Coronary artery (tissue), 2 donors: Measurements from ENCODE around the gene KAZN.

ENCODE experiments used
- DNase-seq: peaks from one replicate; pipeline ENCODE4 v3.0.0-alpha.2; 2017; ENCODE audit warnings: low spot score
- H3K27ac ChIP-seq, 2 donors: fragments of 200-600 bp; sonication (generic); one replicate each; pipeline ENCODE4 v1.5.1; 2016 to 2019
- H3K4me3 ChIP-seq: fragments of 200-600 bp; sonication (generic); 2 replicates; pipeline ENCODE4 v1.5.1; 2016; ENCODE audit warnings: mild to moderate bottlenecking, moderate library complexity
- TF ChIP-seq, protein P1 (sequence below): fragments of 200-600 bp; sonication (generic); IDR thresholded peaks from one replicate; pipeline ENCODE4 v1.5.1; 2019; ENCODE audit warnings: antibody characterized with exemption

Gene KAZN

DNA sequence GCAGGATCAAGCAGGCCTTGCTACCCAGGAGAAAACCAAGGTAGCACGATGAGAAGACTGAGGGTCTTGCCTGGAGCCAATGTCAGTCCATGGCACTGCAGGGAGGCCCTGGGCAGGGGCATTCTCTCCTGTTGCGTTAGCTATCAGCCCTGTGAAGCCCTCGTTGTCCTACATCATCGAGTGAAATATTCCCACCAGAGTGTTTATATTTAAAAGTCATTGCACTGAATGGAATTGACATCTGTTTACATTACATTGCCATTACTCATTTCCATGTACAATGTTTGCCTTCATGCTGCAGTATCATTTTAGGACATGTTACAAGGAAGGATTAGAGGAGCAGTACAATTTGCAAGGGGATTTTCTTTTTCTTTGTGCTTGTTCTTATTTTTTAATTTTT lies 243.9 kb downstream of the KAZN start:
- DNase-seq: no peak
- TF ChIP-seq, protein P1, sequence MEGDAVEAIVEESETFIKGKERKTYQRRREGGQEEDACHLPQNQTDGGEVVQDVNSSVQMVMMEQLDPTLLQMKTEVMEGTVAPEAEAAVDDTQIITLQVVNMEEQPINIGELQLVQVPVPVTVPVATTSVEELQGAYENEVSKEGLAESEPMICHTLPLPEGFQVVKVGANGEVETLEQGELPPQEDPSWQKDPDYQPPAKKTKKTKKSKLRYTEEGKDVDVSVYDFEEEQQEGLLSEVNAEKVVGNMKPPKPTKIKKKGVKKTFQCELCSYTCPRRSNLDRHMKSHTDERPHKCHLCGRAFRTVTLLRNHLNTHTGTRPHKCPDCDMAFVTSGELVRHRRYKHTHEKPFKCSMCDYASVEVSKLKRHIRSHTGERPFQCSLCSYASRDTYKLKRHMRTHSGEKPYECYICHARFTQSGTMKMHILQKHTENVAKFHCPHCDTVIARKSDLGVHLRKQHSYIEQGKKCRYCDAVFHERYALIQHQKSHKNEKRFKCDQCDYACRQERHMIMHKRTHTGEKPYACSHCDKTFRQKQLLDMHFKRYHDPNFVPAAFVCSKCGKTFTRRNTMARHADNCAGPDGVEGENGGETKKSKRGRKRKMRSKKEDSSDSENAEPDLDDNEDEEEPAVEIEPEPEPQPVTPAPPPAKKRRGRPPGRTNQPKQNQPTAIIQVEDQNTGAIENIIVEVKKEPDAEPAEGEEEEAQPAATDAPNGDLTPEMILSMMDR: no peak
- H3K27ac ChIP-seq: no peak overlapping the region
- no peak overlapping the region for H3K4me3 ChIP-seq

DNA sequence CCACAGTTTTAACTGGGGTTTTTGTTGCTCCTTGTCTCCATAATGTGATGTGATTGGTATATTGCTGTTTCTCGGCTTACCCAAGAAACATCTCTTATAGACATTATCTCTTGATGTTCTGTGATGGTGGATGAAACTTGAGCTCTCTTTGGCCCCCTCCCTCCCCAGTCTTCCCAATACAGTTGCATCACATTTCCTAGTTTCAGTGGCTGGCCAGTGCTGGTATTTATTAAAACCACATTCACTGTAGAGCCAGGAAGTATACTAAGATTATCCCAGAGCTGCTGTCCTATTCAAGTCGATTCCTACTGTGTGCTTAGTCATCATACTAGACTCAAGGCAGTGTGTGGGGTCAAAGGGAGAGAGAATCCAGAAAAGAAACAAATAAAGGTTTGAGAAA lies 244.4 kb downstream of the KAZN start:
- no peak overlapping the region for H3K27ac ChIP-seq

DNA sequence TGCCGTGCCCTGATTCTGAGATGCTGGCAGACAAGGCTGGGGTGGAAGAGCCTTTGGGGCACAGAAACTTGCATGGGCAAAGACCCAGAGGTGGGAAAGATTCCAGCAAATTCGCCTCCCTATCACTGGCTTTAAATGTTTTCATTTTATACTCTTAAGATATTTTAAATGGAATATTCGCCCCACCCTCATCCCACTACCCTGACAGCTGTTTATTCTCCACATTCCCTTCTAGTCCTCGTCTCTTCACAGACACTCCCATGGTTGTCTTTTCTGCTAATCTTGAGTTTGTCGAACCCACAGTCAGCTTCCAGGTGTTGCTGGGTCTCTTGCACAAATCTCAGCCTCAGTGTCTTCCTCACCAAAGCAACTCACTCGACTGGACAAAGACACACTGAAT lies 245.0 kb downstream of the KAZN start:
- H3K4me3 ChIP-seq: no peak overlapping the region
- no peak for DNase-seq
- TF ChIP-seq, protein P1: no peak
- H3K27ac ChIP-seq: no peak overlapping the region

More for the DNA sequence above, 244.4 kb downstream of the KAZN start:
- TF ChIP-seq, protein P1: no peak
- no peak for DNase-seq
- no peak overlapping the region for H3K4me3 ChIP-seq

DNA sequence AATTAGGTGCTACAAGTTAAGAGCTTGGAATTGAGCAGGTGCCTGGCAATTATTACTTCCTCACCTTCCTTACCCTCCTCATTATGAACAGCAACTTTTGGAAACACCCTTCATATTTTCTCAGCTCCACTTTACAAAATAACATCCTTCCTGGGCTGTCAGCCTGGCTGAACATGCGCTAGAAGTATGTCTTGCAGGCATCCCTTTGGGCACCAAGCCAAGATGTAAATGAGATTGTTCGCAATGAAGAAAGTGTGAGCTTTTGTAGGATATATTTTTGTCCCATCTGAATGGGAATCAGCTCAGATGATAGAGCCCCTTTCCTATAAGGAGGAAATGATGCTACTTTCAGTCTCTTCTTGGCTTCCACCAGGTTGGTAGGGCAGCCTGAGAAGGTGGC lies 245.9 kb downstream of the KAZN start:
- Histone ChIP-seq H3K27ac (no peak overlapping the region), H3K4me3 (no peak overlapping the region)
- DNase-seq: no peak
- TF ChIP-seq, protein P1: no peak

DNA sequence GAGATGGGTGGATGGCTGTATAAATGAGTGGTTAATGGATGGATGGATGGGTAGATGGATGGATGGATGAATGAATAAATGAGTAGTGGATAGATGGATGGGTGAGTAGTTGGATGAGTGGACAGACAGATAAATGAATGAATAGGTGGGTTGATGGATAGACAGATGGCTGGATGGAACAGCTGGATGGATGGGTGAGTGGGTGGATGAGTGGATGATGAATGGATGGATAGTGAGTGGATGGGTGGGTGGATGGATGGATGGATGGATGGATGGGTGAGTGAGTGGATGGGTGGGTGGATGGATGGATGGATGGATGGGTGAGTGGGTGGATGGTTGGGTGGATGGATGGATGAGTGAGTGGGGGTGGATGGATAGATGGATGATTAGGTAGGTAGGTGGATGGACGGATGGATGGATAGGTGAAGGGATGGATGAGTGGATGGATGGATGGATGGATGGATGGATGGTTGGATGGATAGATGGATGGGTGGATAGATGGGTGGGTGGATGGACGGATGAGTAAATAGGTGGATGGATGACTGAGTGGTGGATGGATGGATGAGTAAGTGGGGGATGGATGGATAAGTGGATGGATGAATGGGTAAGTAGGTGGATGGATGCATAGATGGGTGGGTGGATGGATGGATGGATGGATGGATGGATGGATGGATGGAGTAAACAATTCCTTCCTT lies 246.6 kb downstream of the KAZN start:
- TF ChIP-seq, protein P1: no peak
- no peak overlapping the region for H3K4me3 ChIP-seq
- no peak for DNase-seq
- H3K27ac ChIP-seq: no peak overlapping the region

DNA sequence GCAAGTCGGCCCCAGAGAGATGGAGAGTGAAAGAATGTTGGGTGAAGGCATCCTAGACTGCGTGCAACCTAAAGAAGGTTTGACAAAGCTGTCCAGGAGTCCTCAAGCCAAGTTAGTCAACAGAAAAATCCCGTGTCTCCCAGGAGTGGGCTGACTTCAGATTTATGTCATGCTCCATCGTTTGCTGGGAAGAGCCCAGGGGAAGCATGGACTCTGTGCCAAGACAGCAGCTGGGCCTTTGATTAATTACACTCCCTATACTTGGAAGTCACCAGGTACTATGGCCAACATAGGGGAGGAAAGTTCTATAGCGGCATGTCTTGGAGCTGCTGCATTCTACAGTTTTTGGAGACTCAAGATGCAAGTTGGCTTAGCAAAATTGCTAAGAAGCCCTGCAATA lies 247.4 kb downstream of the KAZN start:
- H3K27ac ChIP-seq: no peak overlapping the region
- TF ChIP-seq, protein P1: no peak
- H3K4me3 ChIP-seq: no peak overlapping the region
- no peak for DNase-seq

DNA sequence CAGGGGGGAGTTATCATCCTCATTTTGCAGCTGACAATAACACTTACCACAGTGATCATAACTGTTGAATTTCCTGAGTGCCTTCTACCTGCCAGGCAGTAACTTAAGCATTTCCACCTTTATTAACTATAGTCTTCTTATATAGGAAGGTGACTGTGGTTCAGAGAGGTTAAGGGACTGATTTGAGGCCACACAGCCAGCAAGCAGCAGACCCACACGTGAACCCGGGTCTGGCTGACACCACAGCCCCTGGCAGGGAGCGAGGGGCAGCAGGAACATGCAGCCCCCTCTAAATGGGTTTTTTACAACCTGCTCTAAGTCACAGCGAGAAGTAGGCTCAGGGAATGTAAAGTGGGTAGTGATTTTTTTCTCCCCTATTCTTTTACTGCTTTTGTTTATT lies 248.2 kb downstream of the KAZN start:
- DNase-seq: no peak
- Histone ChIP-seq H3K4me3 (no peak overlapping the region), H3K27ac (no peak overlapping the region)
- TF ChIP-seq, protein P1: no peak
